Uterine smooth muscle cell (primary cell): ENCODE measurements around the gene UBE2D1. TPM values are rescaled to one million over a fixed set of nuclear protein-coding genes. Genes with fewer than 3 reads are reported as not detected.

Experiments used
- total RNA-seq: library from RNA; depleted of rRNA; stranded (reverse); fragments of >200 nt; gene quantifications from 2 replicates; pipeline ENCODE4 v1.2.3, GENCODE V29; 2014

The UBE2D1 gene
- 11.1 and 12.6 TPM in 2 replicates for total RNA-seq

DNA sequence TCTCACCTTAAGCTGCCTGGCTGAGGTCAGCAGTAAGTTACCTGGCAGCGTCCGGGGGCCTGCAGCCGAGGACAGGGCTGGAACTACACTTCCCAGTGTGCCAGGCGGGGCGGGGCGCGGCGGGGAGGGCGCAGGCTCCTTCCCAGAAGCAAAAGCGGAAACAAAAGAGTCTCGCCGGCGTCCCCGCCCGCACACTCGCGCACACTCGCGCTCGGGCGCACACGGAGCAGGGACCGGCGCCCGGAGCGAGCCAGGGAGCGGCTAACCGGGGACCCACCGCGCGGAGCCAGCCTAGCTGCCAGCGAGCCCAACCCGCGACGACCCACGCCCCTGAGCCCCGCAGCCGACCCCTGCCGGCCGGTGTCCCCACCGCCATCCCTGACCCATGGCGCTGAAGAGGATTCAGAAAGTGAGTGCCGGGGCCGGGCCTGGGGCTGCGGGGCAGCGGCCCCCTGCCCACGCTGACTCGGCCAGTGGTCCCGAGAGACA, at the start of gene UBE2D1:
UBE2D1 (plus strand) TSS at position 190 of the 489 bp plus-strand sequence; CDS start at position 386, 196 bp downstream.

GRCh38 chr10:58384999-58385783, 50.4 kb downstream of the UBE2D1 start, which contains the start of gene TFAM:
TFAM (plus strand) TSS chr10:58385410; CDS start chr10:58385548, 138 bp downstream.

Other genes starting within 250 kb of the UBE2D1 start
- gene IPMK, start 67.1 kb upstream of the UBE2D1 start, total RNA-seq: 3.6 and 4.5 TPM in 2 replicates
- gene CISD1, start 65.8 kb upstream of the UBE2D1 start, total RNA-seq: 20.6 and 25.7 TPM in 2 replicates
- 24.6 and 30.0 TPM in 2 replicates for gene TFAM, start 50.4 kb downstream of the UBE2D1 start, total RNA-seq
- 23.6 and 50.1 TPM in 2 replicates for gene BICC1, start 177.9 kb downstream of the UBE2D1 start, total RNA-seq